Keratinocyte (primary cell): ENCODE data around the gene NR1D2. TPM values are rescaled to one million over a fixed set of nuclear protein-coding genes. Genes with fewer than 3 reads are reported as not detected.

ENCODE experiments used
- DNase-seq: peaks from one replicate; pipeline ENCODE4 v3.0.0-alpha.2; 2011; ENCODE audit warnings: low read depth, missing footprints, low spot score
- FAIRE-seq: peaks from 2 replicates; lab custom pipeline; 2011; peaks lifted over from hg19 to GRCh38; lab: Jason Lieb, UNC
- H2AFZ ChIP-seq: 2 replicates; pipeline ENCODE4 v1.6.0; 2012; ENCODE audit warnings: low read length, control low read depth, inconsistent platforms; ENCODE audit not compliant: control insufficient read depth
- H3K27ac ChIP-seq: 2 replicates; pipeline ENCODE4 v1.5.1; 2011; ENCODE audit warnings: low read length; ENCODE audit not compliant: control insufficient read depth, insufficient read depth
- H3K27me3 ChIP-seq: 3 replicates; pipeline ENCODE4 v1.6.0; 2011; ENCODE audit warnings: low read length; ENCODE audit not compliant: control insufficient read depth, insufficient read depth; ENCODE audit errors: extremely low read depth
- H3K36me3 ChIP-seq, 2 experiments: 2 replicates in 1 of 2; 3 replicates in 1 of 2; pipeline ENCODE4 v1.5.1; 2011; ENCODE audit warnings: low read length in 2 of 2, mild to moderate bottlenecking in 1 of 2; ENCODE audit not compliant: control insufficient read depth in 2 of 2, insufficient read depth in 2 of 2; ENCODE audit errors: extremely low read depth in 1 of 2
- H3K4me1 ChIP-seq: 3 replicates; pipeline ENCODE4 v1.5.1; 2011; ENCODE audit warnings: low read length; ENCODE audit not compliant: control insufficient read depth, insufficient read depth; ENCODE audit errors: extremely low read depth
- H3K4me2 ChIP-seq: 3 replicates; pipeline ENCODE4 v1.6.0; 2011; ENCODE audit warnings: low read depth, low read length; ENCODE audit not compliant: control insufficient read depth, insufficient read depth; ENCODE audit errors: extremely low read depth
- H3K4me3 ChIP-seq, 3 experiments: fragments of 200-600 bp in 1 of 3; sonication (generic) in 1 of 3; 2 replicates in 2 of 3; 3 replicates in 1 of 3; pipeline ENCODE4 v1.5.1; 2011 to 2016; ENCODE audit warnings: low read length in 3 of 3, mild to moderate bottlenecking in 3 of 3, control low read depth in 2 of 3, inconsistent platforms in 1 of 3, low read depth in 1 of 3, mixed read lengths in 1 of 3, mixed run types in 1 of 3, moderate library complexity in 1 of 3; ENCODE audit not compliant: control insufficient read depth in 2 of 3, insufficient read depth in 2 of 3; ENCODE audit errors: extremely low read depth in 1 of 3
- H3K79me2 ChIP-seq: 2 replicates; pipeline ENCODE4 v1.6.0; 2012; ENCODE audit warnings: low read length; ENCODE audit not compliant: control insufficient read depth, insufficient read depth
- H3K9ac ChIP-seq: 3 replicates; pipeline ENCODE4 v1.6.0; 2011; ENCODE audit warnings: low read length; ENCODE audit not compliant: control insufficient read depth, insufficient read depth; ENCODE audit errors: extremely low read depth
- H3K9me1 ChIP-seq: 3 replicates; pipeline ENCODE4 v1.6.0; 2011; ENCODE audit warnings: low read length; ENCODE audit not compliant: control insufficient read depth, insufficient read depth; ENCODE audit errors: extremely low read depth
- H3K9me3 ChIP-seq: 2 replicates; pipeline ENCODE4 v1.5.1; 2012; ENCODE audit warnings: low read depth, low read length; ENCODE audit not compliant: control insufficient read depth
- H4K20me1 ChIP-seq: 3 replicates; pipeline ENCODE4 v1.6.0; 2011; ENCODE audit warnings: low read length; ENCODE audit not compliant: control insufficient read depth, insufficient read depth; ENCODE audit errors: extremely low read depth
- CTCF ChIP-seq, 3 experiments: IDR thresholded peaks in 1 of 3; conservative IDR thresholded peaks in 1 of 3; optimal IDR thresholded peaks in 1 of 3; 2 replicates in 2 of 3; 3 replicates in 1 of 3; pipeline versions ENCODE3 to v1.5.1; 2011; ENCODE audit warnings: low read length in 3 of 3, mild to moderate bottlenecking in 3 of 3, moderate library complexity in 2 of 3, control low read depth in 1 of 3, inconsistent platforms in 1 of 3; ENCODE audit not compliant: insufficient read depth in 2 of 3; ENCODE audit errors: extremely low read depth in 1 of 3
- EZH2 ChIP-seq: IDR thresholded peaks from one replicate; pipeline ENCODE4 v1.6.1; 2012; ENCODE audit warnings: inconsistent platforms, mild to moderate bottlenecking, low read length, moderate library complexity
- dilution Hi-C: fragments of 300-500 bp; cut with MboI; formaldehyde crosslinking; loops from one replicate; pipeline ENCODE4 v1.7.0; 2020; ENCODE audit warnings: low sequenced_read_pairs; ENCODE audit not compliant: extremely low pct_ligation_motif_present
- polyA plus RNA-seq, 5 experiments: library from polyadenylated mRNA; depleted of rRNA in 3 of 5; stranded (reverse) in 3 of 5; stranded (forward) in 1 of 5; unstranded in 1 of 5; fragments of >200 nt; gene quantifications; 1 replicate in 1 of 5; 2 replicates in 3 of 5; 3 replicates in 1 of 5; pipeline versions ENCODE4 v1.2.1 to v1.2.3, GENCODE V29; 2011 to 2012; ENCODE audit warnings: missing spikeins in 2 of 5, low read depth in 1 of 5, low replicate concordance in 1 of 5

The NR1D2 gene
- polyA plus RNA-seq, 1 donor (not counting 4 experiments of a cell fraction or from before 2014, with no cell fraction given) = 10.3 TPM

GRCh38 chr3:23937296-23937695 lies 7.8 kb upstream of the NR1D2 start:
- no peaks in the 10 kb centered on the region for H3K4me1 ChIP-seq
- no peak overlapping the region for H3K4me2 ChIP-seq
- DNase-seq (no peak), FAIRE-seq (no peak)
- H3K9me3 ChIP-seq = no peaks in the 10 kb centered on the region
- no peak overlapping the region for H3K9ac ChIP-seq
- no peaks in the 10 kb centered on the region for H3K9me1 ChIP-seq
- H3K36me3 ChIP-seq = no peaks in the 10 kb centered on the region
- no peaks in the 10 kb centered on the region for H4K20me1 ChIP-seq
- no peaks in the 10 kb centered on the region for H3K27me3 ChIP-seq
- dilution Hi-C loops = no loop called here
- TF ChIP-seq CTCF (optimal IDR thresholded peaks at IDR 0.05 in 1 of 3, IDR thresholded peaks at IDR 0.05 in 1 of 3, conservative IDR thresholded peaks at IDR 0.05 in 1 of 3; ENCODE audit: extremely low read depth in 1 of 3, insufficient read depth in 2 of 3, low read length in 3 of 3) = no peak
- TF ChIP-seq EZH2 = no peak
- H2AFZ ChIP-seq = no peak overlapping the region
- no peaks in the 10 kb centered on the region for H3K79me2 ChIP-seq
- no peak overlapping the region for H3K4me3 ChIP-seq
- H3K27ac ChIP-seq = no peak overlapping the region

DNA sequence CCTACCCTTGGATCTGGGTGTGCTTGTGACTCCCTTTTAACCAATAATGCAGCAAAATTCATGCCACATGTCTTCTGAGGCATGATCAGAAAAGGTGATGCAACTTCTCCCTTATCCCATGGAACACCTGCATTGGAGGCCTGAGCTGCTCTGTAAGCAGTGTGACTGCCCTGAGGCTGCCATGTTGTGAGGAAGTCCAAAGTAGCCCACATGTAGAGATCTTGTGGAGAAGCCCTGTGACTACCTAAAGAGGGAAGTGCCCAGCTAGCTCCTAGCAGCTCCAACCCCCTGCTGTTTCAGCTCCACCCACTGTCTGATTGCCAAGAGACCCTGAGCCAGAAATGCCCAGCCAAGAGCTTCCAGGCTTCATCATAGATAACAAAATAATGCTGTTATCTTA lies 6.4 kb upstream of the NR1D2 start:
- no peak for TF ChIP-seq CTCF (optimal IDR thresholded peaks at IDR 0.05 in 1 of 3, IDR thresholded peaks at IDR 0.05 in 1 of 3, conservative IDR thresholded peaks at IDR 0.05 in 1 of 3; ENCODE audit: extremely low read depth in 1 of 3, insufficient read depth in 2 of 3, low read length in 3 of 3)
- no peak for TF ChIP-seq EZH2
- FAIRE-seq = no peak
- Histone ChIP-seq H3K4me2 (no peak overlapping the region), H3K27me3 (no peaks in the 10 kb centered on the region), H3K4me1 (no peaks in the 10 kb centered on the region), H3K79me2 (no peaks in the 10 kb centered on the region), H3K27ac (no peak overlapping the region), H3K9me1 (no peaks in the 10 kb centered on the region), H2AFZ (no peak overlapping the region), H3K9ac (no peak overlapping the region), H3K36me3 (no peaks in the 10 kb centered on the region), H3K4me3 (no peak overlapping the region), H3K9me3 (no peaks in the 10 kb centered on the region), H4K20me1 (no peaks in the 10 kb centered on the region)
- DNase-seq = no peak
- dilution Hi-C loops = no loop called here
